Panc1 (cell line): ENCODE results near the gene WWOX. TPM values are rescaled to one million over a fixed set of nuclear protein-coding genes. Genes with fewer than 3 reads are reported as not detected.

Source experiments
- ATAC-seq: fragments of 200-7000 bp; cut with Tn5 transposase; 2 replicates; pipeline ENCODE4 v1.9.1; 2020; ENCODE audit warnings: mild to moderate bottlenecking, moderate library complexity
- BruUV-seq: library from RNA; stranded (reverse); fragments of 400-500 nt; replicated peaks from 2 replicates; lab custom pipeline; 2021; lab: Mats Ljungman, UMichigan
- CTCF ChIA-PET: fragments of 300-600 bp; sonication (Branson Sonifier 250); formaldehyde crosslinking; loops from one replicate; lab custom pipeline; 2022; ENCODE audit warnings: antibody characterized with exemption; lab: Charles Lee
- POLR2A ChIA-PET: fragments of 300-600 bp; sonication (Branson Sonifier 250); formaldehyde crosslinking; loops from one replicate; lab custom pipeline; 2022; ENCODE audit warnings: antibody characterized with exemption; lab: Charles Lee
- DNase-seq: peaks from one replicate; pipeline ENCODE4 v3.0.0-alpha.2; 2010; ENCODE audit warnings: low read depth, low spot score
- H3K27ac ChIP-seq: 2 replicates; pipeline ENCODE4 v1.5.1; 2011; ENCODE audit warnings: mild to moderate bottlenecking, low read length, inconsistent platforms
- H3K27me3 ChIP-seq: fragments of 200-500 bp; sonication (Bioruptor generic); 2 replicates; pipeline ENCODE4 v1.6.0; 2014; ENCODE audit warnings: low read length, inconsistent platforms; ENCODE audit not compliant: control insufficient read depth, insufficient read depth
- H3K36me3 ChIP-seq: fragments of 200-500 bp; sonication (Bioruptor generic); 2 replicates; pipeline ENCODE4 v1.5.1; 2014; ENCODE audit warnings: inconsistent platforms, mild to moderate bottlenecking, low read length, moderate library complexity; ENCODE audit not compliant: control insufficient read depth, insufficient read depth
- H3K4me1 ChIP-seq: 2 replicates; pipeline ENCODE4 v1.5.1; 2011; ENCODE audit warnings: inconsistent platforms, mild to moderate bottlenecking, low read length, moderate library complexity; ENCODE audit not compliant: control insufficient read depth, insufficient read depth
- H3K4me3 ChIP-seq, 2 experiments: 2 replicates each; pipeline ENCODE4 v1.5.1; 2011 to 2012; ENCODE audit warnings: low read depth in 2 of 2, low read length in 2 of 2, mild to moderate bottlenecking in 2 of 2, inconsistent platforms in 1 of 2, moderate library complexity in 1 of 2
- H3K9me3 ChIP-seq: fragments of 200-500 bp; sonication (Bioruptor generic); 2 replicates; pipeline ENCODE4 v1.5.1; 2014; ENCODE audit warnings: low read depth, mild to moderate bottlenecking, inconsistent platforms, low read length, moderate library complexity; ENCODE audit not compliant: control insufficient read depth, insufficient read depth
- POLR2AphosphoS5 ChIP-seq: IDR thresholded peaks from 2 replicates; pipeline ENCODE4 v1.6.1; 2012; ENCODE audit warnings: mild to moderate bottlenecking, low read depth, low read length, moderate library complexity
- SIN3A ChIP-seq: IDR thresholded peaks from 2 replicates; pipeline ENCODE4 v1.6.1; 2012; ENCODE audit warnings: low read depth, mild to moderate bottlenecking, low read length, moderate library complexity, borderline replicate concordance; ENCODE audit not compliant: insufficient read depth
- TCF7L2 ChIP-seq: IDR thresholded peaks from 2 replicates; pipeline ENCODE4 v1.6.1; 2011; ENCODE audit warnings: mild to moderate bottlenecking, low read depth, low read length, inconsistent platforms
- in situ Hi-C: cut with HindIII; loops from 2 replicates; pipeline ENCODE4 v1.10.0; 2016; ENCODE audit warnings: low sequenced_read_pairs, low pct_unique_long_range_greater_than_20kb
- intact Hi-C: fragments of 100-400 bp; cut with micrococcal nuclease; formaldehyde crosslinking; loops from one replicate; pipeline ENCODE4 v1.10.0; 2022; ENCODE audit not compliant: unreplicated experiment
- total RNA-seq: library from RNA; stranded (reverse); gene quantifications from one replicate; pipeline ENCODE4 v1.2.1, GENCODE V29; 2021; ENCODE audit not compliant: unreplicated experiment
- TF ChIP-seq, protein P1 (sequence below), 2 experiments: IDR thresholded peaks; 2 replicates each; pipeline ENCODE4 v1.6.1; 2011 to 2012; ENCODE audit warnings: low read depth in 2 of 2, control low read depth in 1 of 2, low read length in 1 of 2, mild to moderate bottlenecking in 1 of 2, moderate library complexity in 1 of 2; ENCODE audit not compliant: insufficient read depth in 1 of 2
- TF ChIP-seq, protein P2 (sequence below): fragments of 450-650 bp; IDR thresholded peaks from 2 replicates; pipeline ENCODE4 v1.5.1; 2017; ENCODE audit warnings: mild to moderate bottlenecking

Gene WWOX
- total RNA-seq, 1 experiment from 2014 or later = 12.5 TPM

DNA sequence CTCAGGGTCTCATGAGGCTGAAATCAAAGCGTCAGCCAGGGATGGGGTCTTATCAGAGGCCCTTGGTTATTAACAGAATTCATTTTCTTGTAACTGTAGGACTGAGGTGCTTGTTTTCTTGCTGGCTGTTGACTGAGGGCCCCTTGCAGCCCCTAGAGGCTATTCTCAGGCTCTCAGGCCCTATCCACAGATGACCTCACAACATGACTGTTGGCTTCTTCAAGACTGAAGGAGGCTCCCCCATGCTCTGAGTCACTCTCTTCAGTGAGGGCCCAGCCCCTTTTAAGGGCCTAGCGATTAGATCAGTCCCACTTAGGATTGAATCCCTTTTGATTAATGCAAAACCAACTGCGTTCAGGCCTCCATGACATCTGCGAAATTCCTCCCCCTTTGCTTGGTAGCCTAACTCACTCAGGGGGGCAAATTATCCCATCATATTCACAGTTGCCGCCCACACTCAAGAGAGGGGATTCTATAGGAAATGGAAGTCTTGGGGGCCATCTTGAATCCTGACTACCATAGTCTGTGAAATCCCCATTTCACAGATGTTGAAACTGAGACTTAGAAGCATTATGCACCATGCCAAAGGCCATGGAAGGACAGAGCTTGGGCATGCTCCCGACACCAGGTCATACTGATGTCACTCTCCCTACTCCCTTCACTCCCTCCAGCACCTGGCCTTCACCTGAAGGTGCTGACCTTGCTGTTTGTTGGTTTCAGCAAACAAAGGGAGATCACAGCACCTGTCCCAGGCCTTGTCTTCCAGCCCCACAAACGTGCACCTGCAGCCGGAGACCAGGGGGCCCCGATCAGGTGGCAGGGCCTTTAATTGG, 908.8 kb downstream of the WWOX start:
- in situ Hi-C loops (no loop called here), intact Hi-C loops (no loop called here)
- Histone ChIP-seq H3K9me3 (no peaks in the 10 kb centered on the region), H3K36me3 (no peaks in the 10 kb centered on the region), H3K27me3 (no peaks in the 10 kb centered on the region), H3K4me1 (no peaks in the 10 kb centered on the region), H3K4me3 (no peak overlapping the region), H3K27ac (no peak overlapping the region)
- ChIA-PET POLR2A (no interaction called here), CTCF (no interaction called here)
- TF ChIP-seq SIN3A (no peak), TCF7L2 (no peak), POLR2AphosphoS5 (no peak)
- TF ChIP-seq, protein P1, sequence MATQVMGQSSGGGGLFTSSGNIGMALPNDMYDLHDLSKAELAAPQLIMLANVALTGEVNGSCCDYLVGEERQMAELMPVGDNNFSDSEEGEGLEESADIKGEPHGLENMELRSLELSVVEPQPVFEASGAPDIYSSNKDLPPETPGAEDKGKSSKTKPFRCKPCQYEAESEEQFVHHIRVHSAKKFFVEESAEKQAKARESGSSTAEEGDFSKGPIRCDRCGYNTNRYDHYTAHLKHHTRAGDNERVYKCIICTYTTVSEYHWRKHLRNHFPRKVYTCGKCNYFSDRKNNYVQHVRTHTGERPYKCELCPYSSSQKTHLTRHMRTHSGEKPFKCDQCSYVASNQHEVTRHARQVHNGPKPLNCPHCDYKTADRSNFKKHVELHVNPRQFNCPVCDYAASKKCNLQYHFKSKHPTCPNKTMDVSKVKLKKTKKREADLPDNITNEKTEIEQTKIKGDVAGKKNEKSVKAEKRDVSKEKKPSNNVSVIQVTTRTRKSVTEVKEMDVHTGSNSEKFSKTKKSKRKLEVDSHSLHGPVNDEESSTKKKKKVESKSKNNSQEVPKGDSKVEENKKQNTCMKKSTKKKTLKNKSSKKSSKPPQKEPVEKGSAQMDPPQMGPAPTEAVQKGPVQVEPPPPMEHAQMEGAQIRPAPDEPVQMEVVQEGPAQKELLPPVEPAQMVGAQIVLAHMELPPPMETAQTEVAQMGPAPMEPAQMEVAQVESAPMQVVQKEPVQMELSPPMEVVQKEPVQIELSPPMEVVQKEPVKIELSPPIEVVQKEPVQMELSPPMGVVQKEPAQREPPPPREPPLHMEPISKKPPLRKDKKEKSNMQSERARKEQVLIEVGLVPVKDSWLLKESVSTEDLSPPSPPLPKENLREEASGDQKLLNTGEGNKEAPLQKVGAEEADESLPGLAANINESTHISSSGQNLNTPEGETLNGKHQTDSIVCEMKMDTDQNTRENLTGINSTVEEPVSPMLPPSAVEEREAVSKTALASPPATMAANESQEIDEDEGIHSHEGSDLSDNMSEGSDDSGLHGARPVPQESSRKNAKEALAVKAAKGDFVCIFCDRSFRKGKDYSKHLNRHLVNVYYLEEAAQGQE (IDR thresholded peaks at IDR 0.05; ENCODE audit: insufficient read depth in 1 of 2, low read depth in 2 of 2, low read length in 1 of 2) = no peak
- TF ChIP-seq, protein P2, sequence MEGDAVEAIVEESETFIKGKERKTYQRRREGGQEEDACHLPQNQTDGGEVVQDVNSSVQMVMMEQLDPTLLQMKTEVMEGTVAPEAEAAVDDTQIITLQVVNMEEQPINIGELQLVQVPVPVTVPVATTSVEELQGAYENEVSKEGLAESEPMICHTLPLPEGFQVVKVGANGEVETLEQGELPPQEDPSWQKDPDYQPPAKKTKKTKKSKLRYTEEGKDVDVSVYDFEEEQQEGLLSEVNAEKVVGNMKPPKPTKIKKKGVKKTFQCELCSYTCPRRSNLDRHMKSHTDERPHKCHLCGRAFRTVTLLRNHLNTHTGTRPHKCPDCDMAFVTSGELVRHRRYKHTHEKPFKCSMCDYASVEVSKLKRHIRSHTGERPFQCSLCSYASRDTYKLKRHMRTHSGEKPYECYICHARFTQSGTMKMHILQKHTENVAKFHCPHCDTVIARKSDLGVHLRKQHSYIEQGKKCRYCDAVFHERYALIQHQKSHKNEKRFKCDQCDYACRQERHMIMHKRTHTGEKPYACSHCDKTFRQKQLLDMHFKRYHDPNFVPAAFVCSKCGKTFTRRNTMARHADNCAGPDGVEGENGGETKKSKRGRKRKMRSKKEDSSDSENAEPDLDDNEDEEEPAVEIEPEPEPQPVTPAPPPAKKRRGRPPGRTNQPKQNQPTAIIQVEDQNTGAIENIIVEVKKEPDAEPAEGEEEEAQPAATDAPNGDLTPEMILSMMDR = no peak
- no peak for ATAC-seq
- BruUV-seq = no TSS peak
- DNase-seq = no peak

DNA sequence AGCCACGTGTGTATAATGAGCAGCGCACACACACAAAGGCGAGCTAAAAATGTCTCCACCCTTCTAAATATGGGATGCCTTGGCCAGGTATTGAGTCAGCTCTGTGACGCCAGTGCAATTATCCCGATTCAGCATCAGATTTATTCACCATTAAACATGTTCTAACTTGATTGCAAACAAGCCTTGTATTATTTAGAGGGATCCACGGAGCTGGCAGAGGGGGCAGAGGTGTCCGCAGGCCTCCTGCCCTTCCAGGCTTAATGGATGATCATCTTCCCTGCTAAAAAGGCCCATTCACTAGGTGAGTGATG, 909.4 kb downstream of the WWOX start:
- in situ Hi-C loops (no loop called here), intact Hi-C loops (no loop called here)
- H3K27me3 ChIP-seq = no peaks in the 10 kb centered on the region
- no peaks in the 10 kb centered on the region for H3K36me3 ChIP-seq
- H3K4me3 ChIP-seq = no peak overlapping the region
- DNase-seq = no peak
- POLR2A ChIA-PET = no interaction called here
- BruUV-seq = no TSS peak
- no peak overlapping the region for H3K27ac ChIP-seq
- ATAC-seq = no peak
- CTCF ChIA-PET = no interaction called here
- TF ChIP-seq, protein P2 = no peak
- TF ChIP-seq POLR2AphosphoS5 (no peak), SIN3A (no peak), TCF7L2 (no peak)
- TF ChIP-seq, protein P1 (IDR thresholded peaks at IDR 0.05; ENCODE audit: insufficient read depth in 1 of 2, low read depth in 2 of 2, low read length in 1 of 2) = no peak
- H3K9me3 ChIP-seq = no peaks in the 10 kb centered on the region
- no peaks in the 10 kb centered on the region for H3K4me1 ChIP-seq
